HepG2 (cell line): ENCODE results near the gene RBM18. TPM values are rescaled to one million over a fixed set of nuclear protein-coding genes. Genes with fewer than 3 reads are reported as not detected.

Experiments used
- ATAC-seq: fragments of 200-7000 bp; cut with Tn5 transposase; 3 replicates; pipeline ENCODE4 v1.9.1; 2020; ENCODE audit warnings: mild to moderate bottlenecking, moderate library complexity
- BruUV-seq: library from RNA; stranded (reverse); fragments of 400-500 nt; replicated peaks from 2 replicates; lab custom pipeline; 2021; lab: Mats Ljungman, UMichigan
- CTCF ChIA-PET: fragments of 300-600 bp; formaldehyde crosslinking; extraction: SDS; loops from one replicate; lab custom pipeline; 2021; ENCODE audit warnings: low total read pairs, inconsistent platforms, low intra/inter-chr PET ratio; lab: Yijun Ruan, JAX
- POLR2A ChIA-PET: fragments of 350-600 bp; sonication (Branson Sonifier 250); formaldehyde crosslinking; loops from one replicate; lab custom pipeline; 2020; ENCODE audit warnings: antibody characterized with exemption, inconsistent platforms; lab: Yijun Ruan, JAX
- DNase-seq: peaks from one replicate; pipeline ENCODE4 v3.0.0-alpha.2; 2015; ENCODE audit warnings: low spot score
- FAIRE-seq: peaks from 3 replicates; lab custom pipeline; 2011; peaks lifted over from hg19 to GRCh38; lab: Jason Lieb, UNC
- H2AFZ ChIP-seq: one replicate; pipeline ENCODE4 v1.6.1; 2011; ENCODE audit warnings: low read length, inconsistent platforms
- H3K27ac ChIP-seq: fragments of 300-600 bp; 3 replicates; pipeline ENCODE4 v1.8.0; 2011; ENCODE audit warnings: mixed run types, mild to moderate bottlenecking, mixed read lengths, low read length, inconsistent platforms; ENCODE audit not compliant: insufficient read depth; ENCODE audit errors: extremely low read length
- H3K27me3 ChIP-seq, 2 experiments: fragments of 200-600 bp in 1 of 2; 2 replicates in 1 of 2; 3 replicates in 1 of 2; pipeline versions ENCODE4 v1.6.0 to v1.8.0; 2011; ENCODE audit warnings: low read length in 2 of 2, mild to moderate bottlenecking in 2 of 2, moderate library complexity in 2 of 2, inconsistent platforms in 1 of 2; ENCODE audit not compliant: insufficient read depth in 2 of 2, control insufficient read depth in 1 of 2
- H3K36me3 ChIP-seq, 2 experiments: fragments of 200-600 bp in 1 of 2; replicated peaks in 1 of 2; 2 replicates in 1 of 2; 3 replicates in 1 of 2; pipeline versions ENCODE4 v1.5.1 to v1.8.0; 2011; ENCODE audit warnings: low read length in 2 of 2, inconsistent platforms in 1 of 2; ENCODE audit not compliant: insufficient read depth in 2 of 2, control insufficient read depth in 1 of 2
- H3K4me1 ChIP-seq: 2 replicates; pipeline ENCODE4 v1.5.1; 2012; ENCODE audit warnings: low read length, inconsistent platforms; ENCODE audit not compliant: insufficient read depth
- H3K4me2 ChIP-seq: 2 replicates; pipeline ENCODE4 v1.6.0; 2011; ENCODE audit warnings: low read depth, low read length, inconsistent platforms
- H3K4me3 ChIP-seq, 3 experiments: fragments of 200-600 bp in 1 of 3; sonication (generic), shearing (Covaris generic) in 1 of 3; replicated peaks in 1 of 3; 2 replicates each; pipeline ENCODE4 v1.5.1; 2011 to 2016; ENCODE audit warnings: low read length in 3 of 3, inconsistent platforms in 2 of 3, low read depth in 2 of 3, mild to moderate bottlenecking in 2 of 3, control low read depth in 1 of 3, mixed read lengths in 1 of 3; ENCODE audit not compliant: insufficient read depth in 1 of 3
- H3K79me2 ChIP-seq: one replicate; pipeline ENCODE4 v1.6.1; 2011; ENCODE audit warnings: low read length, inconsistent platforms; ENCODE audit not compliant: insufficient read depth
- H3K9ac ChIP-seq: 2 replicates; pipeline ENCODE4 v1.6.0; 2011; ENCODE audit warnings: mild to moderate bottlenecking, low read depth, low read length, inconsistent platforms; ENCODE audit not compliant: insufficient read depth
- H3K9me3 ChIP-seq: 2 replicates; pipeline ENCODE4 v1.5.1; 2012; ENCODE audit warnings: mild to moderate bottlenecking, low read length
- H4K20me1 ChIP-seq: 2 replicates; pipeline ENCODE4 v1.6.0; 2011; ENCODE audit warnings: inconsistent platforms, mild to moderate bottlenecking, low read length, moderate library complexity; ENCODE audit not compliant: insufficient read depth
- EEA1 ChIP-seq: sonication (generic); formaldehyde crosslinking; IDR thresholded peaks from 2 replicates; pipeline ENCODE4 v1.5.1; 2020; ENCODE audit warnings: mild to moderate bottlenecking, missing genetic modification reagents, borderline replicate concordance
- HMGA1 ChIP-seq: sonication (generic); formaldehyde crosslinking; conservative IDR thresholded peaks from 2 replicates; pipeline ENCODE4 v1.4.0; 2020; ENCODE audit warnings: missing genetic modification reagents
- MAF1 ChIP-seq: sonication (generic); formaldehyde crosslinking; IDR thresholded peaks from 2 replicates; pipeline ENCODE4 v1.5.0; 2020; ENCODE audit warnings: missing genetic modification reagents, borderline replicate concordance
- NFYC ChIP-seq: IDR thresholded peaks from 2 replicates; pipeline ENCODE4 v1.6.1; 2016; ENCODE audit warnings: missing genetic modification reagents, missing compliant biosample characterization
- NR1H2 ChIP-seq: sonication (generic); formaldehyde crosslinking; IDR thresholded peaks from 2 replicates; pipeline ENCODE4 v1.8.1; 2022; ENCODE audit warnings: low read depth, missing genetic modification reagents, borderline replicate concordance
- RBM22 ChIP-seq: fragments of 200-400 bp; formaldehyde crosslinking; optimal IDR thresholded peaks from 2 replicates; pipeline ENCODE3; 2017; ENCODE audit warnings: mild to moderate bottlenecking, low read length, moderate library complexity
- RFXAP ChIP-seq: sonication (generic); formaldehyde crosslinking; IDR thresholded peaks from 2 replicates; pipeline ENCODE4 v1.4.0; 2020; ENCODE audit warnings: missing genetic modification reagents, borderline replicate concordance
- TBP ChIP-seq: sonication (generic); formaldehyde crosslinking; IDR thresholded peaks from 2 replicates; pipeline ENCODE4 v1.5.0; 2020; ENCODE audit warnings: missing genetic modification reagents
- YY1 ChIP-seq: IDR thresholded peaks from 2 replicates; pipeline ENCODE4 v1.6.1; 2011; ENCODE audit warnings: low read length, low read depth, moderate library complexity, mild to moderate bottlenecking; ENCODE audit not compliant: insufficient read depth, insufficient replicate concordance
- ZMYM4 ChIP-seq: sonication (generic); formaldehyde crosslinking; IDR thresholded peaks from 2 replicates; pipeline ENCODE4 v1.8.1; 2023; ENCODE audit warnings: mild to moderate bottlenecking, missing genetic modification reagents
- ZNF367 ChIP-seq: sonication (generic); formaldehyde crosslinking; IDR thresholded peaks from 2 replicates; pipeline ENCODE4 v1.4.0; 2020; ENCODE audit warnings: missing genetic modification reagents, borderline replicate concordance
- ZNF468 ChIP-seq: sonication (generic); formaldehyde crosslinking; IDR thresholded peaks from 2 replicates; pipeline ENCODE4 v1.8.0; 2022; ENCODE audit warnings: mild to moderate bottlenecking, moderate library complexity, missing genetic modification reagents
- ZNF644 ChIP-seq: IDR thresholded peaks from 2 replicates; pipeline ENCODE4 v1.6.1; 2016; ENCODE audit warnings: low read depth
- ZNF652 ChIP-seq: IDR thresholded peaks from 2 replicates; pipeline ENCODE4 v1.6.1; 2016; ENCODE audit warnings: low read depth, borderline replicate concordance
- ZNF678 ChIP-seq: sonication (generic); formaldehyde crosslinking; IDR thresholded peaks from 2 replicates; pipeline ENCODE4 v1.4.0; 2020; ENCODE audit warnings: mild to moderate bottlenecking, missing genetic modification reagents
- ZNF777 ChIP-seq: sonication (generic); formaldehyde crosslinking; IDR thresholded peaks from 2 replicates; pipeline ENCODE4 v1.4.0; 2020; ENCODE audit warnings: missing genetic modification reagents
- ZSCAN25 ChIP-seq: sonication (generic); formaldehyde crosslinking; IDR thresholded peaks from 2 replicates; pipeline ENCODE4 v1.8.0; 2022; ENCODE audit warnings: mild to moderate bottlenecking, missing genetic modification reagents
- WGBS: methylation state at CpG from one replicate; pipeline ENCODE4 v1.1.6; 2017; ENCODE audit warnings: low lambda C conversion rate; 5-methylcytosine and 5-hydroxymethylcytosine counted together
- in situ Hi-C: cut with HindIII; loops from 2 replicates; pipeline ENCODE4 v1.10.0; 2017; ENCODE audit warnings: low pct_unique_long_range_greater_than_20kb; ENCODE audit not compliant: extremely low pct_ligation_motif_present
- intact Hi-C: fragments of 100-400 bp; cut with micrococcal nuclease; formaldehyde crosslinking; loops from one replicate; pipeline ENCODE4 v1.10.0; 2022; ENCODE audit not compliant: unreplicated experiment
- polyA plus RNA-seq, 8 experiments: library from polyadenylated mRNA; depleted of rRNA in 3 of 8; stranded (reverse) in 7 of 8; unstranded in 1 of 8; fragments of >200 nt; fragmentation: Illumina TruSeq in 4 of 8; extraction: Trizol in 4 of 8; gene quantifications; 2 replicates each; pipeline versions ENCODE4 v1.2.1 to v1.2.3, GENCODE V29; 2011 to 2016; ENCODE audit warnings: low read depth in 4 of 8, missing spikeins in 1 of 8, mixed read lengths in 1 of 8; ENCODE audit not compliant: insufficient read depth in 1 of 8
- total RNA-seq, 5 experiments: library from RNA; depleted of rRNA; stranded (reverse); fragments of >200 nt; fragmentation: Illumina TruSeq; extraction: Trizol; gene quantifications; 2 replicates each; pipeline ENCODE4 v1.2.3, GENCODE V29; 2016; ENCODE audit warnings: low read depth in 1 of 5
- TF ChIP-seq, protein P1 (sequence below): sonication (generic); formaldehyde crosslinking; IDR thresholded peaks from 2 replicates; pipeline ENCODE4 v1.8.1; 2023; ENCODE audit warnings: mild to moderate bottlenecking, missing genetic modification reagents
- TF ChIP-seq, protein P2 (sequence below): sonication (generic); formaldehyde crosslinking; IDR thresholded peaks from 2 replicates; pipeline ENCODE4 v1.4.0; 2020; ENCODE audit warnings: mild to moderate bottlenecking, missing genetic modification reagents, borderline replicate concordance
- TF ChIP-seq, protein P3 (sequence below): sonication (generic); formaldehyde crosslinking; IDR thresholded peaks from 2 replicates; pipeline ENCODE4 v1.4.0; 2020; ENCODE audit warnings: mild to moderate bottlenecking, missing genetic modification reagents

The RBM18 gene
- total and polyA plus RNA-seq, 2 of the 13 experiments (the other 11 are each of a cell fraction or from before 2014, with no cell fraction given) = 12.6 to 16.6 TPM

DNA sequence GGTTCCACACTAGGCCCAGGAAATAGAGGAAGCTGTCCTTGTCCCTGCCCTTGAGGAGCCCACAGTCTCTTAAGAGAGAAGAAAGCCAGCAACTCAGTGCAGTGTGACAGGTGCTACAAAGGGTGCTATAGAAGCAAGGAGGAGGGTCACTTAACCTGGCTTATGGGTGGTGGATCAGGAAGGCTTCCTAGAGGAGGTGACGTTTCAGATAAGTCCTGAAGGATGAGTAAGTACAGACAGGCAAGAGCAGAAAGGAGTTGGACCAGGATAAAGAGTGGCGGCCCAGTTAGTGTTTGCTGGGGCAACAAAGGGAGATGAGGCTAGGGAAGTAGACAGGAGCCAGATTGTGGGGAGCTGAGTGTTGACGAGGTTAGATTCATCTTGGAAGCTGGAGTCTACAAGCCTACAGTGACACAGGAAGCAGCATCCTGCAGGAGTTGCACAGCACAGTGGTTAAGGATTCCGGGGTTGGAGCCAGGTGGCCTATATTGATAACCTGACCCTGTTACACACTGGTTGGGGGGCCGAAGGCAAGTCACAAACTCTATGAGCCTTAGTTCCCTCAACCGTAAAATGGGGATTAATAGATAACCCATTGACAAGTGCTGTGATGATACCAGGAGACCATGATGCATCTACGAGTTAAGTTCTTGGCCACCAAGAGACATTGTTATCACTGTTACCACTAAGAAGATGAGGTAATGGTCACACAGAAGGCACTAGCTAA is 30.5 kb downstream of the RBM18 start:
- H3K4me2 ChIP-seq = no peak overlapping the region
- no TSS peak for BruUV-seq
- H3K9me3 ChIP-seq = no peaks in the 10 kb centered on the region
- TF ChIP-seq, protein P1, sequence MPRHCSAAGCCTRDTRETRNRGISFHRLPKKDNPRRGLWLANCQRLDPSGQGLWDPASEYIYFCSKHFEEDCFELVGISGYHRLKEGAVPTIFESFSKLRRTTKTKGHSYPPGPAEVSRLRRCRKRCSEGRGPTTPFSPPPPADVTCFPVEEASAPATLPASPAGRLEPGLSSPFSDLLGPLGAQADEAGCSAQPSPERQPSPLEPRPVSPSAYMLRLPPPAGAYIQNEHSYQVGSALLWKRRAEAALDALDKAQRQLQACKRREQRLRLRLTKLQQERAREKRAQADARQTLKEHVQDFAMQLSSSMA = no peak
- TF ChIP-seq HMGA1 (CRISPR knock-in tag) = no peak
- no peak for TF ChIP-seq MAF1 (CRISPR knock-in tag)
- no peak for TF ChIP-seq ZNF777 (CRISPR knock-in tag)
- no peak for TF ChIP-seq ZSCAN25
- TF ChIP-seq EEA1 (CRISPR knock-in tag) = no peak
- TF ChIP-seq ZMYM4 = no peak
- TF ChIP-seq YY1 = no peak
- TF ChIP-seq RBM22 = no peak
- TF ChIP-seq NFYC (CRISPR knock-in tag) = no peak
- TF ChIP-seq ZNF678 (CRISPR knock-in tag) = no peak
- TF ChIP-seq ZNF468 (CRISPR knock-in tag) = no peak
- no peak for TF ChIP-seq RFXAP
- no peak for TF ChIP-seq ZNF644 (CRISPR knock-in tag)
- TF ChIP-seq, protein P2, sequence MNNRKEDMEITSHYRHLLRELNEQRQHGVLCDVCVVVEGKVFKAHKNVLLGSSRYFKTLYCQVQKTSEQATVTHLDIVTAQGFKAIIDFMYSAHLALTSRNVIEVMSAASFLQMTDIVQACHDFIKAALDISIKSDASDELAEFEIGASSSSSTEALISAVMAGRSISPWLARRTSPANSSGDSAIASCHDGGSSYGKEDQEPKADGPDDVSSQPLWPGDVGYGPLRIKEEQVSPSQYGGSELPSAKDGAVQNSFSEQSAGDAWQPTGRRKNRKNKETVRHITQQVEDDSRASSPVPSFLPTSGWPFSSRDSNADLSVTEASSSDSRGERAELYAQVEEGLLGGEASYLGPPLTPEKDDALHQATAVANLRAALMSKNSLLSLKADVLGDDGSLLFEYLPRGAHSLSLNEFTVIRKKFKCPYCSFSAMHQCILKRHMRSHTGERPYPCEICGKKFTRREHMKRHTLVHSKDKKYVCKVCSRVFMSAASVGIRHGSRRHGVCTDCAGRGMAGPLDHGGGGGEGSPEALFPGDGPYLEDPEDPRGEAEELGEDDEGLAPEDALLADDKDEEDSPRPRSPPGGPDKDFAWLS (CRISPR knock-in tag) = no peak
- no peak for TF ChIP-seq ZNF652
- no peak for TF ChIP-seq TBP
- TF ChIP-seq ZNF367 (CRISPR knock-in tag) = no peak
- no peak for TF ChIP-seq NR1H2 (CRISPR knock-in tag)
- TF ChIP-seq, protein P3, sequence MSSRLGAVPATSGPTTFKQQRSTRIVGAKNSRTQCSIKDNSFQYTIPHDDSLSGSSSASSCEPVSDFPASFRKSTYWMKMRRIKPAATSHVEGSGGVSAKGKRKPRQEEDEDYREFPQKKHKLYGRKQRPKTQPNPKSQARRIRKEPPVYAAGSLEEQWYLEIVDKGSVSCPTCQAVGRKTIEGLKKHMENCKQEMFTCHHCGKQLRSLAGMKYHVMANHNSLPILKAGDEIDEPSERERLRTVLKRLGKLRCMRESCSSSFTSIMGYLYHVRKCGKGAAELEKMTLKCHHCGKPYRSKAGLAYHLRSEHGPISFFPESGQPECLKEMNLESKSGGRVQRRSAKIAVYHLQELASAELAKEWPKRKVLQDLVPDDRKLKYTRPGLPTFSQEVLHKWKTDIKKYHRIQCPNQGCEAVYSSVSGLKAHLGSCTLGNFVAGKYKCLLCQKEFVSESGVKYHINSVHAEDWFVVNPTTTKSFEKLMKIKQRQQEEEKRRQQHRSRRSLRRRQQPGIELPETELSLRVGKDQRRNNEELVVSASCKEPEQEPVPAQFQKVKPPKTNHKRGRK (CRISPR knock-in tag) = no peak
- ChIA-PET POLR2A (interaction anchor here (0.8 kb wide), 1 partner anchor 31 kb away, joined by 3 read pairs; the partner anchor contains the start of genes MRRF and RBM18), CTCF (no interaction called here)
- WGBS = 18% methylated on average over 7 of the region's 7 CpGs
- H2AFZ ChIP-seq = no peak overlapping the region
- DNase-seq = no peak
- H3K9ac ChIP-seq = no peak overlapping the region
- no peak overlapping the region for H3K27ac ChIP-seq
- H3K36me3 ChIP-seq = no peaks in the 10 kb centered on the region
- no peaks in the 10 kb centered on the region for H3K79me2 ChIP-seq
- intact Hi-C loops (no loop called here), in situ Hi-C loops (no loop called here)
- no peak overlapping the region for H3K4me3 ChIP-seq
- H4K20me1 ChIP-seq = no peaks in the 10 kb centered on the region
- peaks cover 8 to 47% of the 10 kb centered on the region in 2 experiments; a peak in 4 of 5 replicates for H3K27me3 ChIP-seq
- peaks cover 2% of the 10 kb centered on the region; the same call in 1 of the 2 replicates for H3K4me1 ChIP-seq
- no peak for ATAC-seq
- FAIRE-seq = no peak
